ENCODE results near the gene RALB. TPM values are rescaled to one million over a fixed set of nuclear protein-coding genes. Genes with fewer than 3 reads are reported as not detected.

Gene RALB
- total RNA-seq, 6 donors from 2014 or later, result 23.0 to 85.8 (median 46.5) TPM

DNA sequence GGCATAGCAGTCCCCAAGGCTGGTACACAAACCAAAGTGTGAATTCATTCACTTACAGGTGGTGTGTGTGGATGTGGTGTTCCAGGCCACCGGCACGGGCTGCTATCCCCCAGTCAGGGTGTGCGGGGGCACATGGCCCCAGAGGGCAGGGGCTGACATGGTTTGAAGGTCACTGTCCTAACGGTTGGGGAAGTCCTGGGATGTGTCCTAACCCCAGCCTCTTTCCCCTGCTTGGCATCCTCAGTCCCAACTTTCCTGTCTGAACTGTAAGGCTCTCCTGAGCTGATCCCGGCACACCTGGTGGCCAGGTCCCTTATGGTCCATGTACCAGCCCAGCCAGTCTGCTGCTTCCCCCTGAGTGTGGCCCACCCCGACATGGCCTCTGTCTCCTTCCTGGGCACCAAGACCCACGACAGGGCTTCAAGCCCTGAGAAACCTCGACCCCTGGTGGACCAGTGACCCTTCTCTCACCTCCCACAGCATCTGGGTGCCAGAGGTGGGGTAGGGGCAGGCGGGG is 27.0 kb upstream of the RALB start:
- H3K9me3 ChIP-seq, result no peaks in the 10 kb centered on the region
- H3K27me3 ChIP-seq, result no peaks in the 10 kb centered on the region
- H3K36me3 ChIP-seq, result no peaks in the 10 kb centered on the region
- no peak for TF ChIP-seq POLR2A (IDR thresholded peaks at IDR 0.05)
- no peak for TF ChIP-seq POLR2AphosphoS5 (IDR thresholded peaks at IDR 0.05)
- TF ChIP-seq, protein P1, sequence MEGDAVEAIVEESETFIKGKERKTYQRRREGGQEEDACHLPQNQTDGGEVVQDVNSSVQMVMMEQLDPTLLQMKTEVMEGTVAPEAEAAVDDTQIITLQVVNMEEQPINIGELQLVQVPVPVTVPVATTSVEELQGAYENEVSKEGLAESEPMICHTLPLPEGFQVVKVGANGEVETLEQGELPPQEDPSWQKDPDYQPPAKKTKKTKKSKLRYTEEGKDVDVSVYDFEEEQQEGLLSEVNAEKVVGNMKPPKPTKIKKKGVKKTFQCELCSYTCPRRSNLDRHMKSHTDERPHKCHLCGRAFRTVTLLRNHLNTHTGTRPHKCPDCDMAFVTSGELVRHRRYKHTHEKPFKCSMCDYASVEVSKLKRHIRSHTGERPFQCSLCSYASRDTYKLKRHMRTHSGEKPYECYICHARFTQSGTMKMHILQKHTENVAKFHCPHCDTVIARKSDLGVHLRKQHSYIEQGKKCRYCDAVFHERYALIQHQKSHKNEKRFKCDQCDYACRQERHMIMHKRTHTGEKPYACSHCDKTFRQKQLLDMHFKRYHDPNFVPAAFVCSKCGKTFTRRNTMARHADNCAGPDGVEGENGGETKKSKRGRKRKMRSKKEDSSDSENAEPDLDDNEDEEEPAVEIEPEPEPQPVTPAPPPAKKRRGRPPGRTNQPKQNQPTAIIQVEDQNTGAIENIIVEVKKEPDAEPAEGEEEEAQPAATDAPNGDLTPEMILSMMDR (IDR thresholded peaks at IDR 0.05), result no peak
- no peak for TF ChIP-seq EP300 (IDR thresholded peaks at IDR 0.05)
- ATAC-seq (ENCODE audit: low FRiP score in 2 of 2) (no peak), DNase-seq (no peak)
- H3K27ac ChIP-seq, result no peak overlapping the region
- peaks cover 24 to 37% (median 30%) of the 10 kb centered on the region in 4 donors for H3K4me1 ChIP-seq
- WGBS, 2 donors, result 89 to 91% methylated on average over 7 to 9 of the region's 9 CpGs
- no peak overlapping the region for H3K4me3 ChIP-seq

DNA sequence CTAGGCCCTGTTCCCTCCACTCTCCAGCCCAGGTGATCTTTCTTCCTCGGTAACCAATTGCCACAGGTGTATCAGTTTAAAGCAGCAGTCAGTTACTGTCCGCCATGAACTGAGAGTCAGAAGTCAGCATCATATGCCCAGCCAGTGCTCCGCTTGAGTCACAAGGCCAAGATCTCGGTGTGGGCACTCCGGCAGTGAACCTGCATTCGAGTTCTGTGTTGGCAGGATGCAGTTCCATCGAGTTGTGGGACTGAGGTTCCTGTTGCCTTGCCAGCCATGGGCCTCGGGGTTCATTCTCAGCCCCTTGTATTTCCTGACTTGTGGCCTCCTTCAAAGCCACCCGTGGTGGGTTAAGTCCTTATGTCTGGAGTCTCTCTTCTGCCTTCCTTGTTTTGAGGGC is 26.3 kb upstream of the RALB start:
- peaks cover 25 to 36% (median 29%) of the 10 kb centered on the region in 4 donors for H3K4me1 ChIP-seq
- H3K4me3 ChIP-seq, result no peak overlapping the region
- H3K36me3 ChIP-seq, result no peaks in the 10 kb centered on the region
- TF ChIP-seq EP300 (IDR thresholded peaks at IDR 0.05) (no peak), POLR2A (IDR thresholded peaks at IDR 0.05) (no peak), POLR2AphosphoS5 (IDR thresholded peaks at IDR 0.05) (no peak)
- TF ChIP-seq, protein P1 (IDR thresholded peaks at IDR 0.05), result no peak
- WGBS, 2 donors, result 67 to 79% methylated on average over 3 to 9 of the region's 9 CpGs
- no peaks in the 10 kb centered on the region for H3K9me3 ChIP-seq
- H3K27me3 ChIP-seq, result no peaks in the 10 kb centered on the region
- H3K27ac ChIP-seq, result no peak overlapping the region
- no peak for ATAC-seq (ENCODE audit: low FRiP score in 2 of 2)
- DNase-seq, result no peak

DNA sequence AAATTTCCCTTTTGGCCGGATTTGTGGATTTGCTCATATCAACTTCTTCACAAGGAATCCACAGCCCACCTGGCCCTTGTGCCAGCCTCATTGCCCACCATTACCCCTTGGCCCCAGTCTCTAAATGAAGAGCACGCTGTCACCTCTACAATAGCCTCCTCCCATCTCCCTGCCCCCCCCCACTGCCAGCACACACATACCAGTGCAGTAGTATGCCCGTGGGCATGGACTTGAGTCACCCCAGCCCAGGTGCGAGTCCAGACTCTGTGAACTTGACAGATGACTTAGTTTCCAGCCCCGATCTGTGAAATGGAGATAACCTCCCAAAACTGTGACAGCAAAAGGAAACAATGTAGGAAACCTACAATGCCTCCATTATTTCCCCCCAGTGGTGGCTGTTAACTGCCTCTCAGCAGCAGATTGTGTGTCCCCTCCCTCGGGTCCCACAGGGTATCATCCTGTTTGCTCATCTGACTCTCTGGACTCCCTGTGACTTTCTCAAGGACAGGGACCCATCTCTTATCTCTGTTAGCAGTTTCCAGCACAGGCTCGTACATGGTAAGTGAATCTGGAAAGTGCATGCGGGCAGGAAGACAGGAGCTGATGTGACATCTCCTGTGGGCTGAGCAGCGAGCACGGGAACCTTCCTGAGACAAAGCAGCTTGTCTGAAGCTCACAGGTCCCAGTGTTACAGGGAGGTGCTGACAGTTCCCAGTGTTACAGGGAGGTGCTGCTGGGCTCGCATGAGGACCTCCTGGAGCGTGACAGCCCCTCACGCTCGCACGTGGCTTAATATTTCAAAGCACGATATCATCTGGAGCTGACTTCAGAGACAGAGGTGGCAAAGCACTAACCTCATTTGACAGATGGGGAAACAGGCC is 25.3 kb upstream of the RALB start:
- no peak for DNase-seq
- no peak for ATAC-seq (ENCODE audit: low FRiP score in 2 of 2)
- Histone ChIP-seq H3K9me3 (no peaks in the 10 kb centered on the region), H3K4me1 (peaks cover 15 to 34% (median 23%) of the 10 kb centered on the region in 4 donors), H3K4me3 (no peak overlapping the region), H3K36me3 (no peaks in the 10 kb centered on the region), H3K27me3 (no peaks in the 10 kb centered on the region), H3K27ac (no peak overlapping the region)
- 75 to 84% methylated on average over 11 to 16 of the region's 16 CpGs for WGBS, 2 donors
- TF ChIP-seq POLR2AphosphoS5 (IDR thresholded peaks at IDR 0.05) (no peak), POLR2A (IDR thresholded peaks at IDR 0.05) (no peak), EP300 (IDR thresholded peaks at IDR 0.05) (no peak)
- TF ChIP-seq, protein P1 (IDR thresholded peaks at IDR 0.05), result no peak

DNA sequence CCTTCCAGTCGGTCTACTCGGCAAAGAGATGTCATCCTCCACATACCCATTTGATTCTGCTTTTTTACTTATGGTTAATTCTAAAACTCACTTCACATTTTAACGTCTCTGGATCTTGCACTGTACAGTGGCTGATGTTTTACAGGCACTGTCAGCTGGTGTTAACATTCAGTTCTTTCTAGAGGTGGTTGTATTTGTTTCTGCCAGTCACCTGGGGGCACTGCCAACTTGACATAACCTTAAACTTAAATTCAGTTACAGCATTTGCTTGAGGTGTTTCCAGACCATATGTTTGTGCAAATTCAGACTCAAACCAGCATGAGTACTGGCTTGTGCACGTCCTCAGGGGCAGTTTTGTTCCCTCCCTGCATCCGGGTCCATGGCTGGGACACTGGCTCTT is 24.1 kb upstream of the RALB start:
- TF ChIP-seq, protein P1 (IDR thresholded peaks at IDR 0.05), result no peak
- TF ChIP-seq POLR2AphosphoS5 (IDR thresholded peaks at IDR 0.05), result no peak
- no peak for TF ChIP-seq POLR2A (IDR thresholded peaks at IDR 0.05)
- no peak for TF ChIP-seq EP300 (IDR thresholded peaks at IDR 0.05)
- no peak overlapping the region for H3K27ac ChIP-seq
- DNase-seq, result no peak
- no peaks in the 10 kb centered on the region for H3K27me3 ChIP-seq
- ATAC-seq (ENCODE audit: low FRiP score in 2 of 2), result no peak
- H3K9me3 ChIP-seq, result no peaks in the 10 kb centered on the region
- 70 to 72% methylated on average over 5 of the region's 5 CpGs for WGBS, 2 donors
- H3K4me1 ChIP-seq, result peaks cover 16 to 32% (median 24%) of the 10 kb centered on the region in 4 donors
- H3K4me3 ChIP-seq, result no peak overlapping the region
- H3K36me3 ChIP-seq, result no peaks in the 10 kb centered on the region

Data from upper lobe of left lung (tissue), 6 donors.